Adrenal gland (tissue), 12 donors: ENCODE data around the gene KIF5B. TPM values are rescaled to one million over a fixed set of nuclear protein-coding genes. Genes with fewer than 3 reads are reported as not detected.
"Not testable (repeated sequence)": the region's sequence is repeated elsewhere in the genome, so short reads cannot be mapped to it uniquely, and the experiment has no call there.

ENCODE experiments used
- DNase-seq, 7 donors: peaks; one replicate each; pipeline ENCODE4 v3.0.0-alpha.2; 2019 to 2020
- H3K27ac ChIP-seq, 5 donors: fragments of 200-600 bp; sonication (generic) in 4 of 5; 1 replicate in 3 of 5; 2 replicates in 2 of 5; pipeline versions ENCODE4 v1.5.1 to v1.8.0; 2016 to 2020; ENCODE audit warnings: mild to moderate bottlenecking in 1 of 5
- H3K27me3 ChIP-seq: fragments of 200-600 bp; 2 replicates; pipeline ENCODE4 v1.8.0; 2021
- H3K36me3 ChIP-seq, 2 donors: fragments of 200-600 bp; replicated peaks in 1 of 2; 1 replicate in 1 of 2; 2 replicates in 1 of 2; pipeline versions ENCODE4 v1.5.1 to v1.8.0; 2018 to 2022
- H3K4me1 ChIP-seq, 2 donors: fragments of 200-600 bp; replicated peaks in 1 of 2; 1 replicate in 1 of 2; 2 replicates in 1 of 2; pipeline versions ENCODE4 v1.5.1 to v1.8.0; 2018 to 2021
- H3K4me3 ChIP-seq, 4 donors: fragments of 200-600 bp; sonication (generic) in 3 of 4; one replicate each; pipeline ENCODE4 v1.5.1; 2016 to 2018
- H3K9me3 ChIP-seq, 3 donors: fragments of 200-600 bp; sonication (generic) in 1 of 3; replicated peaks in 1 of 3; 1 replicate in 2 of 3; 2 replicates in 1 of 3; pipeline versions ENCODE4 v1.5.1 to v1.8.0; 2016 to 2021
- POLR2A ChIP-seq, 2 donors: fragments of 450-650 bp; IDR thresholded peaks; one replicate each; pipeline ENCODE4 v1.6.1; 2017; ENCODE audit warnings: antibody characterized with exemption in 2 of 2, mild to moderate bottlenecking in 2 of 2, moderate library complexity in 1 of 2
- WGBS, 4 donors: extraction: QIAGEN DNeasy Blood & Tissue Kit in 2 of 4; methylation state at CpG; one replicate each; pipeline versions ENCODE4 v1.1.5 to v1.1.7; 2013 to 2017; 5-methylcytosine and 5-hydroxymethylcytosine counted together
- intact Hi-C, 2 donors: fragments of 100-400 bp; cut with DNase I; formaldehyde crosslinking; loops; one replicate each; pipeline versions ENCODE4 v1.14.1 to v1.15.0; 2022 to 2023
- polyA plus RNA-seq, 3 donors: library from polyadenylated mRNA; stranded (reverse); fragments of 200-250 nt in 2 of 3; fragments of 350-450 nt in 1 of 3; fragmentation: Illumina TruSeq in 1 of 3; extraction: RNeasy Lipid Tissue Mini Kit (QIAGEN cat#74804) in 1 of 3; gene quantifications; one replicate each; pipeline ENCODE4 v1.2.3, GENCODE V29; 2013 to 2014
- total RNA-seq, 9 donors: library from RNA; depleted of rRNA in 4 of 9; stranded (reverse); fragments of >200 nt in 4 of 9; fragments of 120-200 nt in 1 of 9; fragmentation: NEBNext Ultra II Directional in 1 of 9; extraction: Animal tissue kit (Norgen Biotek cat#: 25700) in 1 of 9; gene quantifications; one replicate each; pipeline versions ENCODE4 v1.1.0 to v1.2.4, GENCODE V29; 2013 to 2023
- TF ChIP-seq, protein P1 (sequence below), 6 experiments: fragments of 450-650 bp in 4 of 6; fragments of 200-600 bp in 2 of 6; sonication (generic) in 1 of 6; IDR thresholded peaks; 1 replicate in 5 of 6; 2 replicates in 1 of 6; pipeline versions ENCODE4 v1.5.1 to v1.8.0; 2016 to 2021; ENCODE audit warnings: antibody characterized with exemption in 6 of 6, mild to moderate bottlenecking in 2 of 6, moderate library complexity in 1 of 6
- donor health status: healthy with polysubstance abuse.
- donor health status: Bipolar disorder and iron deficiency.
- donor health status: DM: yes; HTN: yes; CAD: no.
- donor health status: DM: no; HTN: no; CAD: no.
- donor health status: DM: no; HTN: no; CAD: no.
- donor health status: DM: yes; HTN: yes; CAD: no.

Gene KIF5B
- total and polyA plus RNA-seq, 12 donors = 24.2 to 139 (median 81.7) TPM

DNA sequence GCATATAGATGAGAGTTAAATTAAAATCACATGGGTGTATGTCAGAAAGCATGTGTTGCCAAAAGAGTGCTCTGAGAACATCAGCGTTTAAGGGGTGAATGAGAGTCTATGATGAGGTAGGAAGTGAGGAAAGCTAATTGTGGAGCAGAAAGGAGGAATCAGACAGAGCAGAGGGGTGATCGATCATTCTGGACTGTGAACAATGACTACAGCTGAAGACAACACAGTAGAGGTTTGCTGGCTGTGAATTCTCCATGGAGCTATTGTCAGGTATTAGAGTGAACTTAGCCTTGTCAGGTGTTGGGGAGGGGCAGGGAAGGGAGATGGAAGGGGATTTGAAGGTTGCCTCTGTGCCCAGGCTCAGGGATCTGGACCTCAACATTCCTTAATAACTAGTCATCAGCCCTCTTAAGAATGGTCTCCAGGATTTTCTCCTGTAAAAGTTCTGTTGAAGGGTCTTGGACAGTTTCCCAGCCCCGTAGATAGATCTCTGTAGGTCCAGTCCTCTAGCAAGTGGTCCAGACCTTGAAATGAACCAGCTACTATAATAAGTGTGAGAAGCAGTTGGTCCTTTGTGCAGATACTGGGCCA is 57.1 kb downstream of the KIF5B start:
- Histone ChIP-seq H3K4me3 (no peak overlapping the region), H3K27ac (no peak overlapping the region), H3K9me3 (no peaks in the 10 kb centered on the region), H3K4me1 (peaks cover 6 to 11% of the 10 kb centered on the region in 2 donors), H3K36me3 (no peaks in the 10 kb centered on the region), H3K27me3 (no peaks in the 10 kb centered on the region)
- intact Hi-C loops = no loop called here
- 51 to 67% (median 65%) methylated on average over 3 of the region's 3 CpGs for WGBS, 4 donors
- TF ChIP-seq, protein P1, sequence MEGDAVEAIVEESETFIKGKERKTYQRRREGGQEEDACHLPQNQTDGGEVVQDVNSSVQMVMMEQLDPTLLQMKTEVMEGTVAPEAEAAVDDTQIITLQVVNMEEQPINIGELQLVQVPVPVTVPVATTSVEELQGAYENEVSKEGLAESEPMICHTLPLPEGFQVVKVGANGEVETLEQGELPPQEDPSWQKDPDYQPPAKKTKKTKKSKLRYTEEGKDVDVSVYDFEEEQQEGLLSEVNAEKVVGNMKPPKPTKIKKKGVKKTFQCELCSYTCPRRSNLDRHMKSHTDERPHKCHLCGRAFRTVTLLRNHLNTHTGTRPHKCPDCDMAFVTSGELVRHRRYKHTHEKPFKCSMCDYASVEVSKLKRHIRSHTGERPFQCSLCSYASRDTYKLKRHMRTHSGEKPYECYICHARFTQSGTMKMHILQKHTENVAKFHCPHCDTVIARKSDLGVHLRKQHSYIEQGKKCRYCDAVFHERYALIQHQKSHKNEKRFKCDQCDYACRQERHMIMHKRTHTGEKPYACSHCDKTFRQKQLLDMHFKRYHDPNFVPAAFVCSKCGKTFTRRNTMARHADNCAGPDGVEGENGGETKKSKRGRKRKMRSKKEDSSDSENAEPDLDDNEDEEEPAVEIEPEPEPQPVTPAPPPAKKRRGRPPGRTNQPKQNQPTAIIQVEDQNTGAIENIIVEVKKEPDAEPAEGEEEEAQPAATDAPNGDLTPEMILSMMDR (IDR thresholded peaks at IDR 0.05) = no peak
- TF ChIP-seq POLR2A (IDR thresholded peaks at IDR 0.05) = no peak
- no peak for DNase-seq

DNA sequence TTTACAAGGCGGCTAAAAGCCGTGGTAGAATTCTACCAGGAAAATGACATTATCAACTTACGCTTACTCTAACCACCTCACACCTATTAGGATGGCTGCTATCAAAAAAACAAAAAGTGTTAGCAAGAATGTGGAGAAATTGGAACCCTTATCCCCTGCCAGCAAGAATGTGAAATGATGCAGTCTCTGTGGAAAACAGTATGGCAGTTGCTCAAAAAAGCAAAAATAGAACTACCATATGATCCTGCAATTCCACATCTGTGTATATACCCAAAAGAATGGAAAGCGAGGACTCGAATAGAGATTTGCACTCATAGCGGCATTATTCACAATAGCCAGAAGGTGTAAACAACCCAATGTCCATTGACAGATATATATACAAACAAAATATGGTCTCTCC is 61.3 kb downstream of the KIF5B start:
- Histone ChIP-seq H3K36me3 (no peaks in the 10 kb centered on the region), H3K4me1 (no peaks in the 10 kb centered on the region), H3K9me3 (no peaks in the 10 kb centered on the region), H3K27me3 (no peaks in the 10 kb centered on the region), H3K27ac (no peak overlapping the region), H3K4me3 (no peak overlapping the region)
- 78 to 81% (median 79%) methylated on average over 6 of the region's 6 CpGs for WGBS, 4 donors
- DNase-seq = no peak
- intact Hi-C loops = no loop called here
- TF ChIP-seq POLR2A (IDR thresholded peaks at IDR 0.05) = no peak
- TF ChIP-seq, protein P1 (IDR thresholded peaks at IDR 0.05) = no peak

GRCh38 chr10:31990937-31991336 is 65.3 kb downstream of the KIF5B start:
- no peaks in the 10 kb centered on the region for H3K9me3 ChIP-seq
- intact Hi-C loops = no loop called here
- H3K27me3 ChIP-seq = no peaks in the 10 kb centered on the region
- no peaks in the 10 kb centered on the region for H3K4me1 ChIP-seq
- H3K36me3 ChIP-seq = no peaks in the 10 kb centered on the region
- TF ChIP-seq, protein P1 (IDR thresholded peaks at IDR 0.05) = no peak
- no peak for TF ChIP-seq POLR2A (IDR thresholded peaks at IDR 0.05)
- no peak overlapping the region for H3K4me3 ChIP-seq
- no peak for DNase-seq
- no peak overlapping the region for H3K27ac ChIP-seq

DNA sequence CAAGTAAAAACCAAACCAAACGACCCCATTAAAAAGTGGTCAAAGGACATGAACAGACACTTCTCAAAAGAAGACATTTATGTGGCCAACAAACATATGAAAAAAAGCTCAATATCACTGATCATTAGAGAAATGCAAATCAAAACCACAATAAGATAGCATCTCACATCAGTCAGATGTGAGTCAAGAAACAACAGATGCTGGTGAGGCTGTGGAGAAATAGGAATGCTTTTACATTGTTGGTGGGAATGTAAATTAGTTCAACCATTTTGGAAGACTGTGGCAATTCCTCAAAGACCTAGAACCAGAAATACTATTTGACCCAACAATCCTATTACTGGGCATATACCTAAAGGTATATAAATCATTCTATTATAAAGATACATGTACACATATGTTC is 68.4 kb downstream of the KIF5B start:
- H3K27ac ChIP-seq, DNase-seq, H3K4me3 ChIP-seq, H3K36me3 ChIP-seq, H3K27me3 ChIP-seq, H3K9me3 ChIP-seq, H3K4me1 ChIP-seq, intact Hi-C loops: not testable (repeated sequence)
- 71 to 83% (median 76%) methylated on average over 1 of the region's 1 CpG for WGBS, 4 donors

GRCh38 chr10:31982111-31982510 is 74.1 kb downstream of the KIF5B start:
- DNase-seq = no peak
- H3K27me3 ChIP-seq = no peaks in the 10 kb centered on the region
- peaks cover 0 to 4% of the 10 kb centered on the region in 2 donors for H3K4me1 ChIP-seq
- H3K36me3 ChIP-seq = no peaks in the 10 kb centered on the region
- no peak overlapping the region for H3K27ac ChIP-seq
- no peaks in the 10 kb centered on the region for H3K9me3 ChIP-seq
- intact Hi-C loops = no loop called here
- TF ChIP-seq, protein P1 (IDR thresholded peaks at IDR 0.05) = no peak
- TF ChIP-seq POLR2A (IDR thresholded peaks at IDR 0.05) = no peak
- WGBS, 4 donors = 80 to 88% (median 86%) methylated on average over 2 of the region's 2 CpGs
- no peak overlapping the region for H3K4me3 ChIP-seq
